ENCODE results near the gene PRKG1.
"Not testable (repeated sequence)": the region's sequence is repeated elsewhere in the genome, so short reads cannot be mapped to it uniquely, and the experiment has no call there.

The PRKG1 gene

DNA sequence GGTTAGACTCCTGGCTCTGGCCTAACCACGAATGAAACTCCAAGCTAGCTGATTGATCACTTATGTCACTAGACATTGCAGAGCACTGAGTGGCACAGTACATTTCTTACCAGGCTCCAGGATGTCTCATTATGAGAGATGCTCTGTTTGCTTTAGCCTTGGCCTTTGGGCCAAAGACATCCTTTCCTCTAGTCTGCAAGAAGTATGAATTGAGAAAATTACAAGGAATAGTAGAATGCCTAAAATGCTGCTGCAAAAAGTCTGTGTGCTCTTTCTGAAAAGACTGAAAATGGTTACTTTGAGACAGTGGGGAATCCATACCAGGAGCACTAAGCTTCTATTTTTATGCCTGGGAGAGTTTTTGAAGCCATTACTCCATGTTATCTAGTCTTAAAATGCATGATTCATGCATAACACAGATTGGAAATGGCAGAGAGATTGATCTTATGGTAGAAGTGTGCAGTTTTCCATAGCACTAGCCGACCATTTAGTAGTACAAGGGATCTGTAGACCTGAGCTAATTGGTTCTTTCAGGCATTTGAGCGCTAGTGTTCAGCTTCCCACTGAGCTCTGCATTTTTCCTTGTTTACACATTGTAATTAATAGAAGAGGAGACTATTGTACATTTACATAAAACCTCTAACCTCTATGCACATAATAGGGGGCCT is 303.8 kb downstream of the PRKG1 start:
- Histone ChIP-seq H3K9ac (ENCODE audit: low read depth, low read length) (no peak overlapping the region), H3K36me3 (ENCODE audit: control insufficient read depth, insufficient read depth, low read length) (no peaks in the 10 kb centered on the region)

GRCh38 chr10:51382181-51382580 is 307.9 kb downstream of the PRKG1 start:
- no peak overlapping the region for H3K4me3 ChIP-seq (ENCODE audit: low read depth, low read length)
- H3K9me3 ChIP-seq (ENCODE audit: control insufficient read depth, insufficient read depth, low read length): no peaks in the 10 kb centered on the region
- no peaks in the 10 kb centered on the region for H3K4me1 ChIP-seq (ENCODE audit: control insufficient read depth, insufficient read depth, low read length)
- H3K36me3 ChIP-seq (ENCODE audit: control insufficient read depth, insufficient read depth, low read length): no peaks in the 10 kb centered on the region
- H3K9ac ChIP-seq (ENCODE audit: low read depth, low read length): no peak overlapping the region
- no peaks in the 10 kb centered on the region for H3K27me3 ChIP-seq (ENCODE audit: control insufficient read depth, insufficient read depth, low read length)

More for the DNA sequence above, 303.8 kb downstream of the PRKG1 start:
- Histone ChIP-seq H3K9me3 (ENCODE audit: control insufficient read depth, insufficient read depth, low read length) (no peaks in the 10 kb centered on the region), H3K27me3 (ENCODE audit: control insufficient read depth, insufficient read depth, low read length) (no peaks in the 10 kb centered on the region), H3K4me1 (ENCODE audit: control insufficient read depth, insufficient read depth, low read length) (no peaks in the 10 kb centered on the region), H3K4me3 (ENCODE audit: low read depth, low read length) (no peak overlapping the region)

- Histone ChIP-seq H3K4me1 (ENCODE audit: control insufficient read depth, insufficient read depth, low read length) (no peaks in the 10 kb centered on the region), H3K4me3 (ENCODE audit: low read depth, low read length) (no peak overlapping the region), H3K36me3 (ENCODE audit: control insufficient read depth, insufficient read depth, low read length) (no peaks in the 10 kb centered on the region), H3K9ac (ENCODE audit: low read depth, low read length) (no peak overlapping the region), H3K9me3 (ENCODE audit: control insufficient read depth, insufficient read depth, low read length) (no peaks in the 10 kb centered on the region), H3K27me3 (ENCODE audit: control insufficient read depth, insufficient read depth, low read length) (no peaks in the 10 kb centered on the region)
Measured at GRCh38 chr10:51384971-51385370, 310.7 kb downstream of the PRKG1 start.

- H3K4me3 ChIP-seq (ENCODE audit: low read depth, low read length): no peak overlapping the region
- H3K27me3 ChIP-seq (ENCODE audit: control insufficient read depth, insufficient read depth, low read length): no peaks in the 10 kb centered on the region
- no peaks in the 10 kb centered on the region for H3K9me3 ChIP-seq (ENCODE audit: control insufficient read depth, insufficient read depth, low read length)
- no peaks in the 10 kb centered on the region for H3K4me1 ChIP-seq (ENCODE audit: control insufficient read depth, insufficient read depth, low read length)
- no peaks in the 10 kb centered on the region for H3K36me3 ChIP-seq (ENCODE audit: control insufficient read depth, insufficient read depth, low read length)
- H3K9ac ChIP-seq (ENCODE audit: low read depth, low read length): no peak overlapping the region
Measured at GRCh38 chr10:51386248-51386885, 312.1 kb downstream of the PRKG1 start.

DNA sequence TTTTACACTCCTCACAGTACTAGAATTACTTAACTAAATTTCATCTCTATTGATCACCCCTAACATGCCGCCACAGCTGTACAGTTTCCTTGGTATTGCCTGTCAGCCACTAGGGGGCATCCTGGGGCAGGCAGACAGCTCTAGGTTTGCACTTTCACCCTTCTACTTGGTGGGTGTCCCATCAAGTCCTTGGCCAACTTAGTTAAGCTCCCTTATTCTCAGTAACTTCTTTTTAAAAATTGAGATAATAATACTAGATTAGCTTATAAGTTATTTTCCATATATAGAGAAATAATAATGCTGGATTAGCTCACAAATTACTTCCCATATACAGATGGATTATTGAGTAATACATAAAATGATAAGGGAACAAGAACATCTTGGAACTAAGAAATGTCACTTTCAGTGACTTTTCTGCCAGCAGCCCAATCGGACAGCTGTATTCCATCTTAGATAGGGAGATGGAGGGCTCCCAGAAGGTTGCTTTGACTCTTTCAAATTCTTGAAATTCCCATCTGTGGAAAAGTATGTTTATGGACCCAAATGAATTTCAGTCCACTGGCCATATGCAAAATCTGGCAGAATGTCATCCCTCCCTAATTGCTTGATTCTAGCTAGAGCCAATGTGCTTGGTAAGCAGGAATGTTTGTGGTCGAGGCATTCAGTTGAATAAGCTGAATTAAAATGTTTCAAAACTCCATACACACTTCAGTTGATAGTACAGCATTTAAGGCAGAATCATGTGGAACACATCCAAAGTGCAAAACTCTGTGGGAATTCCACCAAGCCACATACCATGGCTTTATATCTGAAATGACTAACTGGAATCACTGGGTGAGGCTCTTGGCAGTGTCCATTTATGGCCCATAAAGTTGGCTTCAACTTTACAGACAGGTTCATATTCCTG is 315.4 kb downstream of the PRKG1 start:
- H3K4me1 ChIP-seq (ENCODE audit: control insufficient read depth, insufficient read depth, low read length): no peaks in the 10 kb centered on the region
- no peaks in the 10 kb centered on the region for H3K36me3 ChIP-seq (ENCODE audit: control insufficient read depth, insufficient read depth, low read length)
- no peaks in the 10 kb centered on the region for H3K9me3 ChIP-seq (ENCODE audit: control insufficient read depth, insufficient read depth, low read length)
- no peak overlapping the region for H3K4me3 ChIP-seq (ENCODE audit: low read depth, low read length)
- H3K27me3 ChIP-seq (ENCODE audit: control insufficient read depth, insufficient read depth, low read length): no peaks in the 10 kb centered on the region
- H3K9ac ChIP-seq (ENCODE audit: low read depth, low read length): no peak overlapping the region

- H3K4me1 ChIP-seq (ENCODE audit: control insufficient read depth, insufficient read depth, low read length); H3K36me3 ChIP-seq (ENCODE audit: control insufficient read depth, insufficient read depth, low read length); H3K27me3 ChIP-seq (ENCODE audit: control insufficient read depth, insufficient read depth, low read length); H3K9ac ChIP-seq (ENCODE audit: low read depth, low read length); H3K9me3 ChIP-seq (ENCODE audit: control insufficient read depth, insufficient read depth, low read length); H3K4me3 ChIP-seq (ENCODE audit: low read depth, low read length): not testable (repeated sequence)
Measured at GRCh38 chr10:51393006-51393405, 318.7 kb downstream of the PRKG1 start.

DNA sequence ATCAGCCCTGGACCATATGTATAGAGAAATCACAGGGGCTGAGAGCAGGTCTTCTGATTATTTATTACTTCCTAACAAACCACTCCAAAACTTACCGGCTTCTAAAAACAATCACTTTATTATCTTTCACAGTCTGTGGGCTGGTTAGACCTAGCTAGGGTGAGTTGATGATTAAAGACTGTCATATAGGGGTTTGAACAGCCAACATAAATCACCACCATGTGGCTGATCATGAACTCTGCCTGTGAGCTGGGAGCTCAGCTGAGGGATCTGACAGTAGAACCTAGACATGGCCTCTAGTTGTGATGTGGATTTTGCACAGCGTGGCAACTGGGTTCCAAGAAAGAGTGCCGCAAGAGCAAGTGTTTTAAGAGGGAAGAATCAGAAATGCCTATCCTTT is 319.8 kb downstream of the PRKG1 start:
- no peaks in the 10 kb centered on the region for H3K36me3 ChIP-seq (ENCODE audit: control insufficient read depth, insufficient read depth, low read length)
- H3K9ac ChIP-seq (ENCODE audit: low read depth, low read length): no peak overlapping the region
- H3K4me1 ChIP-seq (ENCODE audit: control insufficient read depth, insufficient read depth, low read length): no peaks in the 10 kb centered on the region
- H3K27me3 ChIP-seq (ENCODE audit: control insufficient read depth, insufficient read depth, low read length): no peaks in the 10 kb centered on the region
- no peak overlapping the region for H3K4me3 ChIP-seq (ENCODE audit: low read depth, low read length)
- no peaks in the 10 kb centered on the region for H3K9me3 ChIP-seq (ENCODE audit: control insufficient read depth, insufficient read depth, low read length)

GRCh38 chr10:51397244-51397643 is 323.0 kb downstream of the PRKG1 start:
- no peak overlapping the region for H3K4me3 ChIP-seq (ENCODE audit: low read depth, low read length)
- no peak overlapping the region for H3K9ac ChIP-seq (ENCODE audit: low read depth, low read length)
- H3K36me3 ChIP-seq (ENCODE audit: control insufficient read depth, insufficient read depth, low read length): no peaks in the 10 kb centered on the region
- H3K9me3 ChIP-seq (ENCODE audit: control insufficient read depth, insufficient read depth, low read length): no peaks in the 10 kb centered on the region
- no peaks in the 10 kb centered on the region for H3K4me1 ChIP-seq (ENCODE audit: control insufficient read depth, insufficient read depth, low read length)
- no peaks in the 10 kb centered on the region for H3K27me3 ChIP-seq (ENCODE audit: control insufficient read depth, insufficient read depth, low read length)

GRCh38 chr10:51397695-51398094 is 323.4 kb downstream of the PRKG1 start:
- no peaks in the 10 kb centered on the region for H3K9me3 ChIP-seq (ENCODE audit: control insufficient read depth, insufficient read depth, low read length)
- H3K36me3 ChIP-seq (ENCODE audit: control insufficient read depth, insufficient read depth, low read length): no peaks in the 10 kb centered on the region
- H3K27me3 ChIP-seq (ENCODE audit: control insufficient read depth, insufficient read depth, low read length): no peaks in the 10 kb centered on the region
- H3K4me1 ChIP-seq (ENCODE audit: control insufficient read depth, insufficient read depth, low read length): no peaks in the 10 kb centered on the region
- H3K4me3 ChIP-seq (ENCODE audit: low read depth, low read length): no peak overlapping the region
- H3K9ac ChIP-seq (ENCODE audit: low read depth, low read length): no peak overlapping the region

GRCh38 chr10:51399840-51400239 is 325.6 kb downstream of the PRKG1 start:
- Histone ChIP-seq H3K9ac (ENCODE audit: low read depth, low read length) (no peak overlapping the region), H3K4me3 (ENCODE audit: low read depth, low read length) (no peak overlapping the region)

DNA sequence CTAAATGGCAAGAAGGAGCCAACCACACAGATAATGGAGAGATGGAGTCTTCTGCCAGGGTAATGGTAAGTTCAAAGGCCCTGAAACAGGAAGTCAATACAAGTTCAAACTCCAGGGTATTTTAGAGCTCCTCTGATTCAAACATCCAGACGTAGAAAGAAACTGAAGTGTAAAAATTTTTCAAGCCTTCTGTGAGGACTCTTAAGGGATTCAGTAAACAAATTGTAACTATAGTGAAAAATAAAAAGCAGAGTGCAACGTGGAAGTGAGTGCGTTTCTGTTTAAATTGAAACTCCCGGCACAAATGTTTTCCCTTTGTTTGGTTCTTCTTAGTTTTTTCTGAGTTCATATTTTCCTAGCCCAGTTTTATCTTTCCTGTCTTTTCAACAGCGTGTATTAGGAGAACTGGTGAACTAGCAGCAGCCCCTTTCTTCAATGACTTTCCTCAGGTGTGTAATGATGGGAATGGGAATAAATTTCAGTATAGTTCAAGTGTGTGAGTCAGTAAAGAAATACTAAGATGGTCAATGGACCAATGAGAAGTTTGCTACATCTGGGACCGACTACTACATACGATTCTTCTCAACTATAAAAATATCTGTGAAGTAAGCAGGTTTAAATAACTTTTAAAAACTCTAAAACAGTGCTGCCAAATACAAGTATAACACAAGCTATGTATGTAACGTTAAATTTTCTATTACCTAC is 326.3 kb downstream of the PRKG1 start:
- no peaks in the 10 kb centered on the region for H3K36me3 ChIP-seq (ENCODE audit: control insufficient read depth, insufficient read depth, low read length)

More at GRCh38 chr10:51399840-51400239, 325.6 kb downstream of the PRKG1 start:
- H3K27me3 ChIP-seq (ENCODE audit: control insufficient read depth, insufficient read depth, low read length): no peaks in the 10 kb centered on the region
- H3K4me1 ChIP-seq (ENCODE audit: control insufficient read depth, insufficient read depth, low read length): no peaks in the 10 kb centered on the region
- H3K9me3 ChIP-seq (ENCODE audit: control insufficient read depth, insufficient read depth, low read length): no peaks in the 10 kb centered on the region
- H3K36me3 ChIP-seq (ENCODE audit: control insufficient read depth, insufficient read depth, low read length): no peaks in the 10 kb centered on the region

More for the DNA sequence above, 326.3 kb downstream of the PRKG1 start:
- Histone ChIP-seq H3K9me3 (ENCODE audit: control insufficient read depth, insufficient read depth, low read length) (no peaks in the 10 kb centered on the region), H3K9ac (ENCODE audit: low read depth, low read length) (no peak overlapping the region), H3K27me3 (ENCODE audit: control insufficient read depth, insufficient read depth, low read length) (no peaks in the 10 kb centered on the region), H3K4me1 (ENCODE audit: control insufficient read depth, insufficient read depth, low read length) (no peaks in the 10 kb centered on the region), H3K4me3 (ENCODE audit: low read depth, low read length) (no peak overlapping the region)
